GM18526 (cell line): ENCODE measurements around the gene WDR7.

Source experiments
- POLR2A ChIP-seq: IDR thresholded peaks from 3 replicates; pipeline ENCODE4 v1.6.1; 2011; ENCODE audit not compliant: insufficient read length; ENCODE audit errors: extremely low read depth

WDR7 gene

DNA sequence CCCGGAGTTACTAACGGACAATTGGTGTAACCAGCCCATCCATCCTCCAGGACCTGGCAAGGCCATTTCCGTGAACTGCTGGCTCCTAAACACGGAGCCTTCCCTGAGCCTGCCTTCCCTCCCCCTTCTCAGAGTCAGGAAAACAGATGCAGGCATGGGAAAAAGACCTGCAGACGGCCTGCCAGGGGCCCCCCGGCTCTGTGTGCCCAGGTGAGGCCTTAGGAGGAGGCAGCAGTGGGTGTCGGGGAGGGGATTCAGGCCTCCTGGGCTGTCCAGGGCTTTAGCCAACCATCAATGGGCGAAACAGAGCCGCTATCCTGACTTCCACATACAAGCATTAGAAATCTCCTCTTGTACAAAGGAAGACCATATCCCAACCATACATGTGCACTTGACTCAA, 427.5 kb downstream of the WDR7 start:
- no peak for TF ChIP-seq POLR2A

GRCh38 chr18:57080479-57080878, 429.3 kb downstream of the WDR7 start:
- no peak for TF ChIP-seq POLR2A

DNA sequence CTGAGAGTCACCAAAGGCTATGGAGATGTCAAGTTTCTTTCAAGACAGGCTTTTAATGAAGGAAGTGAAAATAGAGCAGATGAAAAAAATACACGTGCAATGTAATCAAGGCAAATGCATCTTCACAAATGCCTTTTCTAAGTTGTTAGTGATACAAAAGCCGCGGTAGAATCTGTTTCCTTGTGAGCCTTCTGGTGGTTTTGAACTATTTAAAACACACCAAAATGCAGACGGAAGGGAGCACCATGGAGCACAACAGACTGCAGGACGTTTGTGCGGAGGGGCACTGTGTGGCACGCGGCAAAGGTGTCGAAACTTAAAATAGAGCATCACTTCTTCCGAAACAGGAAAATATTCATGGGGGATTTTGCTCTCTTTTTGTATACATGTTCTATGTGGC, 430.7 kb downstream of the WDR7 start:
- no peak for TF ChIP-seq POLR2A

DNA sequence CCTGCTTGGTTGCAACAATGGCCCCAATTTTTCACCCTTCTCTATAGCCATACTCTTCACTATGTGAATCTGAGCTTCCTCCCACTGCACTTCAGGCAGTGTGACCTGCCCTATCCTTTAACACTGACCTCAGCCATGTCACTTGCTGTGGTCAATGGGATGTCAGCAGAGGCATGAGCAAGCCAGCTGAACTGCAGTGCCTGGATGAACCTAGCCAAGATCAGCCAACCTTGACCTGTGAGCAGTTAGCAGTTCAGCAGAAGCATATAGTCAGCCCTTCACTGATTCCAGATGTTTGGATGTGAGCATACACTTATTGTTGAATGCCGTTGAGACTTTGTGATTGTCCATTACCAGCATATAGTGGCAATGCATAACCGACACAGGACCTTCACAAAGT, 432.3 kb downstream of the WDR7 start:
- no peak for TF ChIP-seq POLR2A

- no peak for TF ChIP-seq POLR2A
Observed at GRCh38 chr18:57084331-57085271, 433.4 kb downstream of the WDR7 start.

- no peak for TF ChIP-seq POLR2A
Observed at GRCh38 chr18:57085371-57085770, 434.2 kb downstream of the WDR7 start.

DNA sequence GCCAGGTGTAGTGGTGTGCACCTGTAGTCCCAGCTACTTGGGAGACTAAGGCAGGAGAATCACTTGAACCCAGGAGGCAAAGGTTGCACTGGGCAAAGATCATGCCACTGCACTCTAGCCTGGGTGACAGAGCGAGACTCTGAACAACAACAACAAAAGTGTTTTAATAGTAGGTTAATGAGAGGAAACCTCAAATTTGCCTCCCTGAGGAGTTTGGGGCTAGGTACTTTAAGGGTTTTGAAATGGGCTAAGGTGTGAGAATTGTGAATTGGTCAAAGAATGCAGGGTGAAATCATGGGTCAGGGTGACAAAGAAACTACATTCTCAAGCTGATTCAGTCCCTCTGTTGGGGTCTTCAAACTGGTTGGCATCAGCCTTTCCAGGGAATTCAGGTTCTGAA, 435.0 kb downstream of the WDR7 start:
- TF ChIP-seq POLR2A: no peak
